GM12878 (cell line): Measurements from ENCODE around the gene GPR26. TPM values are rescaled to one million over a fixed set of nuclear protein-coding genes. Genes with fewer than 3 reads are reported as not detected.

ENCODE experiments used
- ATAC-seq: fragments of 200-7000 bp; cut with Tn5 transposase; 3 replicates; pipeline ENCODE4 v1.9.1; 2020; ENCODE audit warnings: mild to moderate bottlenecking, moderate library complexity
- BruUV-seq: library from RNA; stranded (reverse); fragments of 400-500 nt; replicated peaks from 2 replicates; lab custom pipeline; 2021; lab: Mats Ljungman, UMichigan
- CTCF ChIA-PET: fragments of 300-600 bp; sonication (Branson Sonifier 250); formaldehyde crosslinking; extraction: SDS; loops from one replicate; lab custom pipeline; 2021; ENCODE audit warnings: inconsistent platforms; lab: Yijun Ruan, JAX
- POLR2A ChIA-PET: fragments of 350-600 bp; formaldehyde crosslinking; extraction: SDS; loops from one replicate; lab custom pipeline; 2021; ENCODE audit warnings: inconsistent platforms; lab: Charles Lee
- RAD21 ChIA-PET: fragments of 300-600 bp; sonication (Branson Sonifier 250); formaldehyde crosslinking; loops from one replicate; lab custom pipeline; 2023; ENCODE audit warnings: antibody characterized with exemption; ENCODE audit not compliant: unreplicated experiment; lab: Charles Lee
- SMC1A ChIA-PET: fragments of 300-600 bp; sonication (Branson Sonifier 250); formaldehyde crosslinking; loops from one replicate; lab custom pipeline; 2023; ENCODE audit not compliant: unreplicated experiment, uncharacterized antibody; lab: Charles Lee
- DNase-seq: peaks from one replicate; pipeline ENCODE4 v3.0.0-alpha.2; 2011; ENCODE audit warnings: low read depth, low spot score
- FAIRE-seq: peaks from 3 replicates; lab custom pipeline; 2011; peaks lifted over from hg19 to GRCh38; lab: Jason Lieb, UNC
- H2AFZ ChIP-seq: 2 replicates; pipeline ENCODE4 v1.6.0; 2011; ENCODE audit warnings: low read depth, low read length, control low read depth; ENCODE audit not compliant: control insufficient read depth
- H3K27ac ChIP-seq: 2 replicates; pipeline ENCODE4 v1.5.1; 2011; ENCODE audit warnings: control low read depth; ENCODE audit not compliant: control insufficient read depth, insufficient read depth
- H3K27me3 ChIP-seq, 2 experiments: replicated peaks in 1 of 2; 2 replicates each; pipeline versions ENCODE4 v1.6.0 to v1.6.1; 2011; ENCODE audit warnings: low read length in 1 of 2; ENCODE audit not compliant: control insufficient read depth in 2 of 2, insufficient read depth in 2 of 2
- H3K36me3 ChIP-seq, 2 experiments: 2 replicates each; pipeline ENCODE4 v1.5.1; 2011; ENCODE audit warnings: low read length in 1 of 2; ENCODE audit not compliant: control insufficient read depth in 2 of 2, insufficient read depth in 2 of 2
- H3K4me1 ChIP-seq: 2 replicates; pipeline ENCODE4 v1.6.1; 2011; ENCODE audit warnings: mild to moderate bottlenecking, low read length, moderate library complexity, mixed read lengths; ENCODE audit not compliant: control insufficient read depth, insufficient read depth
- H3K4me2 ChIP-seq: 2 replicates; pipeline ENCODE4 v1.6.0; 2011; ENCODE audit warnings: control low read depth; ENCODE audit not compliant: control insufficient read depth, insufficient read depth
- H3K4me3 ChIP-seq: fragments of 200-600 bp; sonication (generic); 2 replicates; pipeline ENCODE4 v1.5.1; 2016
- H3K79me2 ChIP-seq: 2 replicates; pipeline ENCODE4 v1.6.0; 2011; ENCODE audit warnings: low read length; ENCODE audit not compliant: control insufficient read depth, insufficient read depth
- H3K9ac ChIP-seq: 2 replicates; pipeline ENCODE4 v1.8.0; 2011; ENCODE audit warnings: low read length, control low read depth, mixed read lengths; ENCODE audit not compliant: control insufficient read depth, insufficient read depth
- H3K9me3 ChIP-seq: replicated peaks from 3 replicates; pipeline ENCODE4 v1.5.1; 2011; ENCODE audit warnings: mild to moderate bottlenecking, low read length; ENCODE audit not compliant: control insufficient read depth, insufficient read depth
- H4K20me1 ChIP-seq: 2 replicates; pipeline ENCODE4 v1.6.0; 2011; ENCODE audit not compliant: control insufficient read depth, insufficient read depth
- BCL11A ChIP-seq: IDR thresholded peaks from 2 replicates; pipeline ENCODE4 v1.6.1; 2011; ENCODE audit warnings: low read depth, low read length
- CBFB ChIP-seq: IDR thresholded peaks from 2 replicates; pipeline ENCODE4 v1.6.1; 2016; ENCODE audit warnings: antibody characterized with exemption, low read depth
- CBX3 ChIP-seq: fragments of 200-600 bp; sonication (generic); IDR thresholded peaks from 2 replicates; pipeline ENCODE4 v1.6.1; 2016; ENCODE audit warnings: low read depth, borderline replicate concordance
- FOS ChIP-seq: IDR thresholded peaks from 3 replicates; pipeline ENCODE4 v1.6.1; 2011; ENCODE audit warnings: borderline replicate concordance; ENCODE audit not compliant: insufficient read length; ENCODE audit errors: extremely low read depth
- NR2C2 ChIP-seq: IDR thresholded peaks from 2 replicates; pipeline ENCODE4 v1.6.1; 2011; ENCODE audit warnings: borderline replicate concordance, low read depth; ENCODE audit not compliant: control insufficient read depth, insufficient read length
- POU2F2 ChIP-seq: IDR thresholded peaks from 3 replicates; pipeline ENCODE4 v1.6.1; 2011; ENCODE audit warnings: low read depth, mild to moderate bottlenecking, low read length, borderline replicate concordance
- WRNIP1 ChIP-seq: IDR thresholded peaks from 2 replicates; pipeline ENCODE4 v1.6.1; 2011; ENCODE audit warnings: low read depth, low read length, improper control_type of control experiment, borderline replicate concordance
- WGBS: methylation state at CpG from one replicate; pipeline ENCODE4 v1.1.6; 2016; ENCODE audit warnings: low lambda C conversion rate; ENCODE audit not compliant: insufficient replicate concordance, insufficient coverage; ENCODE audit errors: missing lambda C conversion rate; 5-methylcytosine and 5-hydroxymethylcytosine counted together
- in situ Hi-C: fragments of 300-500 bp; cut with MboI; formaldehyde crosslinking; loops from 9 replicates; pipeline ENCODE4 v1.14.3; 2018; ENCODE audit warnings: mixed read lengths
- intact Hi-C: fragments of 100-400 bp; cut with micrococcal nuclease; formaldehyde crosslinking; loops from one replicate; pipeline ENCODE4 v1.14.2; 2022; ENCODE audit not compliant: unreplicated experiment
- polyA plus RNA-seq, 11 experiments: library from polyadenylated mRNA; depleted of rRNA in 4 of 11; unstranded in 6 of 11; stranded (reverse) in 5 of 11; fragments of >200 nt; fragmentation: Nextera tagmentation in 4 of 11; fragmentation: Illumina TruSeq in 1 of 11; extraction: Ambion mirVana in 4 of 11; extraction: Trizol in 1 of 11; gene quantifications; 1 replicate in 1 of 11; 2 replicates in 10 of 11; pipeline versions ENCODE4 v1.2.1 to v1.2.3, GENCODE V29; 2011 to 2016; ENCODE audit warnings: inconsistent platforms in 2 of 11, missing spikeins in 2 of 11, low read depth in 1 of 11
- total RNA-seq, 4 experiments: library from RNA; depleted of rRNA in 3 of 4; stranded (reverse); fragments of >200 nt in 3 of 4; fragmentation: Illumina TruSeq in 1 of 4; extraction: Trizol in 1 of 4; gene quantifications; 2 replicates each; pipeline versions ENCODE4 v1.2.1 to v1.2.3, GENCODE V29; 2013 to 2021
- TF ChIP-seq, protein P1 (sequence below): IDR thresholded peaks from 2 replicates; pipeline ENCODE4 v1.6.1; 2011; ENCODE audit warnings: borderline replicate concordance, low read depth, mild to moderate bottlenecking, moderate library complexity, low read length; ENCODE audit not compliant: insufficient read depth, poor library complexity, severe bottlenecking
- TF ChIP-seq, protein P2 (sequence below): fragments of 450-650 bp; conservative IDR thresholded peaks from 2 replicates; pipeline ENCODE4 v1.6.1; 2017; ENCODE audit warnings: mild to moderate bottlenecking, moderate library complexity

Gene GPR26
- total and polyA plus RNA-seq, 10 of the 15 experiments (the other 5 are each of a cell fraction or from before 2014, with no cell fraction given): 0.01 to 0.03 TPM; not detected in 8

DNA sequence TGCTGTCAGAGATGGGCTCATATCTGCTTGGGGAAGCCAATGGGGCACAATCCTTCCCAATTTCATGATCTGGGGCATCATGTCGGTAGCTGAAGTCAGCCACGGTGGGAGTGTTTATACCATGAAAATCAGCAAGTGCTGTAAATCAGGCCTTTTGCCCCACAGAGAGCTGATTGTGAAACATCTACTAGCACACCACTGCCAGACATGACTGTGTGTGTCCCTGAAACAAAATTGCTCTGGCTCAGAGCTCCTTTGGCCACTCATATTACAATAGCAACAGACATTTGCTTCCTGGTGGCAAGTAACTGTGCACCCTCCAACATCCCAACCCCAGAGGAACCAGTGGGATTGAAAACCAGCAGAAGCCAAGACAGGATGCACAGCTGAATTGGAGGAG lies 23.7 kb downstream of the GPR26 start:
- H3K4me3 ChIP-seq: no peak overlapping the region
- H3K27ac ChIP-seq: no peak overlapping the region
- H3K36me3 ChIP-seq: no peaks in the 10 kb centered on the region
- H3K9me3 ChIP-seq: no peaks in the 10 kb centered on the region
- no peaks in the 10 kb centered on the region for H3K4me1 ChIP-seq
- ATAC-seq: no peak
- BruUV-seq: no TSS peak
- no peak overlapping the region for H2AFZ ChIP-seq
- intact Hi-C loops: no loop called here
- TF ChIP-seq WRNIP1 (no peak), BCL11A (no peak), CBX3 (no peak), NR2C2 (no peak), CBFB (no peak), POU2F2 (no peak), FOS (no peak)
- TF ChIP-seq, protein P1, sequence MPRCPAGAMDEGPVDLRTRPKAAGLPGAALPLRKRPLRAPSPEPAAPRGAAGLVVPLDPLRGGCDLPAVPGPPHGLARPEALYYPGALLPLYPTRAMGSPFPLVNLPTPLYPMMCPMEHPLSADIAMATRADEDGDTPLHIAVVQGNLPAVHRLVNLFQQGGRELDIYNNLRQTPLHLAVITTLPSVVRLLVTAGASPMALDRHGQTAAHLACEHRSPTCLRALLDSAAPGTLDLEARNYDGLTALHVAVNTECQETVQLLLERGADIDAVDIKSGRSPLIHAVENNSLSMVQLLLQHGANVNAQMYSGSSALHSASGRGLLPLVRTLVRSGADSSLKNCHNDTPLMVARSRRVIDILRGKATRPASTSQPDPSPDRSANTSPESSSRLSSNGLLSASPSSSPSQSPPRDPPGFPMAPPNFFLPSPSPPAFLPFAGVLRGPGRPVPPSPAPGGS: no peak
- TF ChIP-seq, protein P2, sequence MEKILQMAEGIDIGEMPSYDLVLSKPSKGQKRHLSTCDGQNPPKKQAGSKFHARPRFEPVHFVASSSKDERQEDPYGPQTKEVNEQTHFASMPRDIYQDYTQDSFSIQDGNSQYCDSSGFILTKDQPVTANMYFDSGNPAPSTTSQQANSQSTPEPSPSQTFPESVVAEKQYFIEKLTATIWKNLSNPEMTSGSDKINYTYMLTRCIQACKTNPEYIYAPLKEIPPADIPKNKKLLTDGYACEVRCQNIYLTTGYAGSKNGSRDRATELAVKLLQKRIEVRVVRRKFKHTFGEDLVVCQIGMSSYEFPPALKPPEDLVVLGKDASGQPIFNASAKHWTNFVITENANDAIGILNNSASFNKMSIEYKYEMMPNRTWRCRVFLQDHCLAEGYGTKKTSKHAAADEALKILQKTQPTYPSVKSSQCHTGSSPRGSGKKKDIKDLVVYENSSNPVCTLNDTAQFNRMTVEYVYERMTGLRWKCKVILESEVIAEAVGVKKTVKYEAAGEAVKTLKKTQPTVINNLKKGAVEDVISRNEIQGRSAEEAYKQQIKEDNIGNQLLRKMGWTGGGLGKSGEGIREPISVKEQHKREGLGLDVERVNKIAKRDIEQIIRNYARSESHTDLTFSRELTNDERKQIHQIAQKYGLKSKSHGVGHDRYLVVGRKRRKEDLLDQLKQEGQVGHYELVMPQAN: no peak
- TF ChIP-seq, all 136 proteins: peak for 0
- SMC1A ChIA-PET: interaction anchor here (1.0 kb wide), 1 partner anchor 102 kb away, joined by 3 read pairs; no protein-coding TSS in a partner anchor
- in situ Hi-C loops: no loop called here
- WGBS: 11% methylated on average over 2 of the region's 2 CpGs
- H3K79me2 ChIP-seq: no peaks in the 10 kb centered on the region
- DNase-seq (no peak), FAIRE-seq (no peak)
- CTCF ChIA-PET: interaction anchor here (0.8 kb wide), 1 partner anchor 277 kb away, joined by 3 read pairs; no protein-coding TSS in a partner anchor
- no peak overlapping the region for H3K9ac ChIP-seq
- H4K20me1 ChIP-seq: no peaks in the 10 kb centered on the region
- RAD21 ChIA-PET: no interaction called here
- POLR2A ChIA-PET: no interaction called here
- H3K4me2 ChIP-seq: no peak overlapping the region
- peaks cover 3 to 5% of the 10 kb centered on the region in 2 experiments; a peak in 3 of 4 replicates for H3K27me3 ChIP-seq
